HG02840 (cell line): ENCODE results near the gene TMEM131L.

Experiments used
- ATAC-seq: cut with Tn5 transposase; IDR thresholded peaks from one replicate; pipeline ENCODE4 v1.9.1; 2021; ENCODE audit warnings: mild to moderate bottlenecking, moderate library complexity, moderate number of reproducible peaks; ENCODE audit not compliant: unreplicated experiment, low FRiP score

The TMEM131L gene

DNA sequence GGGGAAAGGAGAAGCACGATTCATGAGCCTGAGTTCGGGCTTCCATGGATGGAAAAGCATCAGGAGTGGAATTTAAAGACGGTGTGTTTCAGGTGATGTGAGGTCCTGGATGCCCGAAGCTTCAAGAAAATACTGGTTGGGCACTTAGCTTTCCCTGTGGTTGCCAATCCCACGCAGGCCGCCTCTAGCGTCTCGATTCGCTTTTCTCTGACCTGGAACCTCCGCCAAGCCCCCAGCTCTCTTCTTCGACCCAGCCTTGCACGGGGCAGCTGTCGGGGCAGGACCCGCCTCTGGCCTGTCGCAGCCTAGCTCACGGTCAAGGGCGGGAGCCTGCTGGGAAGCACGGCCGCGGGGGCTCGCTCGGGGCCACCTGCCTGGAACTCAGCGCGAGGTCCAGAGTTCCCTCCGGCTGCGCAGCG is 217.6 kb downstream of the TMEM131L start:
- no peak for ATAC-seq

- peak; percentile 92 for ATAC-seq
Observed at GRCh38 chr4:153684182-153684970, 218.2 kb downstream of the TMEM131L start, which contains the start of gene TLR2. Gene TLR2, plus strand, starts transcription at chr4:153684280. Its CDS starts 18,628 bp downstream, at chr4:153702908.

DNA sequence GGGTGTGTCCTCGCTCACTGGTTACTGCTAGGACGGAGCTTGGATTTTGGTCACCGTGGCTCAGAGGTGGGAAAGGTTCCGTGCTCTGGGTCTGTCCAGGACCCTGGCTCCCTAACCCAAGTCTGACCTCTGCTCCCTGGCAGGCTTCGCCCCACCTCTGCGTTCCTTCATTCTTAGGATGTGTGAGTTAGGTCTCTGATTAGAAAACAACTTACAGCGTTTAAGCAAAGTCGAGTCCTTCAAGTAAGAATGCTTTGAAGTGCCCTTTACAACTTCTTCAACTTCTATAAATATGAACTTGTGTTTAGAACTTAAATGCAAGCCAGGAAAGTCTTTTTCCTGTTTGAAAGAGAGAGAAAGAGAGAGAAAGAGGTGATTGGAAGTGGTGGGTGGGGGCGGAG is 218.8 kb downstream of the TMEM131L start:
- peak; percentile 12 for ATAC-seq
